Measurements from ENCODE around the gene PEX14.

Gene PEX14

DNA sequence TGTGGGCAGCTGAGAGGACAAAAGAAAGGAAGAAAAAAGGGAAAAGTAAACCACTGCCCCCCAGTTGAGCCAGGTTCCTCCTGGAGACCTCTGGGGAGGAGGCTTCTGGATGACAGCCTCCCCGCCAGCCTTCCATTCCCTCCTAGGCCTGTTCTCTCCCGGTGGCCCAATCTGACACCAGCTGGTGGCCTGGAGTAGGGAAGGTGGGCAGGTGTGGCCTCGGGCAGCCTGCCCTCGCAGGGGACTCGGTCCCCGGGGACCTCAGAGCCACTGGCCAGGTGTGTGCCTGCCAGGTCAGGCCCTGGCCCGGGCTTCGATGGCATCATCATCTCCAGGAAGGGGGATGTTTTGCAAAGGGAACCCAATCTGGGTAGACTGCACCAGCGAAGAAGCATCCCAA, 162.7 kb downstream of the PEX14 start:
- H3K4me3 ChIP-seq (ENCODE audit: low read length) = no peak overlapping the region
- DNase-seq (ENCODE audit: low read depth, low spot score) = no peak

DNA sequence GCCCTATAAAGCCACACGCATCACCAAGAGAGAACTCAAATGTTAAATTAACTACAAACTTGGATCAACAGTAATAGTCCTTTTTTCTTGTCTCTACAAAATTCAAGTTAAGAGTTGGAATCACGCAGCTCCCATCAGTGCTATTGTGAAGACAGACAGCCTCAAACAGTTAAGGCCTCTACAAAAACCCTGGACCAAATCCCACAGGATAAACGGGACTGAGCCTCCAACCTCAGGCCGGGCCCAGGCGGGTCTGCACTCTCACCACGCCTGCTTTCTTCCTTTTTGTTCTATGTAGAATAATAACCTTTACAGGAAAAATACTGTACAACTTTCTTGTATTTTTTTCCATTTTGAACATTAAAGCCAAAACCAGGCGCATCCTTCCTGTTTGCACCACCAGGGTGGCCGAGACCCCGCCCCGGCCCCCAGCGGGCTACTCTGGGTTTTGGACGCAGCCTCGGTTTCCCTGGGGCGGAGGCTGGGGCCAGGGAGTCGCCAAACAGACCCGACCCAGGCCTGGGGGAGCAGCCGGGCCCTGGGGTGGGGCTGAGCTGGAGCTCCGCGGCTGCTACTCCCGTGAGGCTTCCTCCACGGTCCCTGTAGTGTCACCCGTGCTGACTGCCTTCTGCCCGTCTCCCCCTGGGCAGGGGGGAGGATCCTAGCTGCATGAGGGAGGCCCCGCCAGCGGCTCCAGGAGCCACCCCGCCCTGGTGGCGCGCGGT, 163.2 kb downstream of the PEX14 start:
- no peak for DNase-seq (ENCODE audit: low read depth, low spot score)
- no peak overlapping the region for H3K4me3 ChIP-seq (ENCODE audit: low read length)

DNA sequence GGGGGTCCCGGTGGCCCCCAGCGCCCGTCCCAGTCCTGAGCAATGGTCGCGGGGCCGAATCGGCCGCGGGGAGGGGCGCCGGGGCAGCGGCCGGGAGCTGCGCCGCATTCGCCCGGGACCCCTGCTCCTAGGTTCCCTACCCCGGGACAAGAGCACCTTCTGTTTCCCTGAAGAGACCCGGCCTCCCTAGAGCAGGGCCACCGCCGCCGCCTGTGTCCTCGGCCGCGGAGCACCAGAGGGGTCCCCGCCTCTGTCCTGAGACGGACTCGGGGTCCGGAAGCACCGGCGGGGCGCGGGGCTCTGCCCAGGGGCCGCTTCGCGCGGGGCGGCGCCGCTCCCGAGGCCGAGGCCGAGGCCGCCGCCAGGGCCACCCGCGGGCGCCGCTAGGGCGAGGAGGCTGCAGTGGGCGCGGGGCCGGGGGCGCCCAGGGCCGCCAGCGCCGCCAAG, 163.8 kb downstream of the PEX14 start:
- DNase-seq (ENCODE audit: low read depth, low spot score) = no peak
- H3K4me3 ChIP-seq (ENCODE audit: low read length) = no peak overlapping the region

- DNase-seq (ENCODE audit: low read depth, low spot score) = no peak
- H3K4me3 ChIP-seq (ENCODE audit: low read length) = no peak overlapping the region
Measured at GRCh38 chr1:10639011-10639774, 164.4 kb downstream of the PEX14 start.

DNA sequence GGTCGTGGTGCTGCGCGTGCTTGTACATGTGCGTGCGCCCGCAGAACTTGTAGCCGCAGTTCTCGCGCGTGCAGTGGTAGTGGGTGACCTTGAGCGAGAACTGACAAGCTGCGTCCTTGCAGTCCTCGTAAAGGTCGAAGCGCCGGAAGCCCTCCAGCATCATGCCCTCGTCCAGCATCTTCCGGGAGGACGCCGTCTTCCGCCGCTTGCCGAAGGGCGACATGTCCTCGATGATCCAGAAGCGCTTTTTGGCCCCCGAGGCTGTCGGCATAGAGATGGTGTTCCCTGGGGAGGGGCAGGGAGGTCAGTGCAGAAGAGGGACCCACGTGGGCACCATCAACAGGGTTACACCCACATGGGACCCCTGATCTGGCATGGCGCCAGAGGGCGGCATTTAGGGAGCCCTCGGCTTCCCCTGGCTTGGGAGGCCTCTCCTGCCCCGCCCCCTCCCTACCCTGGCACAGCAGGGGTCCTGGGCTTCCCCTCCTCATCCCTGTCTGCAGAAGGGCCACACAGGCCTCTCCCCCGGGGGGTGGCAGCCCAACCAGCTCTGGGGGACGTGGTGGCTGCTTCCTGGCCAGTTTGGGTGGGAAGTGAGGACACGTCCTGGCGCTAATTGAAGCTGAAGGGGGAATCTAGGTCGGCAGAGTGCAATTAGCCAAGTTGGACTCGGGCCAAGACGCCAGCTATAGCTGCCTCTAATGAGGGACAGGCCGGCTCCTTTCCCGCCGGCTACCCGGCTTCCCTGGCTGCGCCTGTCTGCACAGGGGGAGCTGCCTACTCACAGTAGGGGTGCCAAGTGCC, 165.2 kb downstream of the PEX14 start:
- DNase-seq (ENCODE audit: low read depth, low spot score) = no peak
- H3K4me3 ChIP-seq (ENCODE audit: low read length) = no peak overlapping the region

DNA sequence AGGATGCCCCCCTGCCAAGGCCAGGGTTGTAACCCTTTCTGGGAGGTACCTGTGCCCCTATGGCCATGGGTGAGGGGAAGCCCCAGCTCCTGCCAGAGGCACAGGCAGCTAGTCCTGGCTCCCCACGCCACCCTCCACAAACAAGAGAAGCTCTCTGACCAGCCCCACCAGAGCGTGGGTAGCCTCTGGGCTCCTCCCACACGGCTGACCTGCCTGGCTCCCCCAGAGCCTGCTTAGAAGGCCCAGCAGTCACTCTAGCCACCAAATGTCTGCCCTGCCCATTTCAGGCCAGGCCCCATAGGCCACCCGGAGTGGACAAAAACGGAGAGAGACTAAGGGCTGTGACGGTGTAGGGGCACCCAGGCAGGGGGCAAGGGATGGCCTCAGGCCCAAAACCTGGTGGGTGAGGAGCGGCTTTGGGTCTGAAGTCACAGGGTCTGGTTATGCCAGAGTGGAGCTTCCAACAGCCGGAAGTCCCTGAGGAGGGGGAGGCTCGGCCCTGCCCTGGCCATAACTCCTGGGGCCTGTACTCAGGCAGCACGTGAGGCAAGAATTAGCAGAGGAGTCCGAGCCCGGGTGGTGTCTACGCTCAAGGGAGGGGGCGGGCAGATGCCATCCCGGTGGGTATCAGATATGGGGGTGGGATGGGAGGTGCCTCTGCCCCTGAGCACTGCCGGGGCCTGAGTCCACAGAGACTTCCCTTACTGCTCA, 166.2 kb downstream of the PEX14 start:
- H3K4me3 ChIP-seq (ENCODE audit: low read length) = no peak overlapping the region
- DNase-seq (ENCODE audit: low read depth, low spot score) = no peak

GRCh38 chr1:10641976-10642375, 167.2 kb downstream of the PEX14 start:
- no peak overlapping the region for H3K4me3 ChIP-seq (ENCODE audit: low read length)
- DNase-seq (ENCODE audit: low read depth, low spot score) = no peak

- DNase-seq (ENCODE audit: low read depth, low spot score) = no peak
Measured at GRCh38 chr1:10642403-10643080, 167.8 kb downstream of the PEX14 start.

GRCh38 chr1:10643607-10644306, 169.0 kb downstream of the PEX14 start:
- DNase-seq (ENCODE audit: low read depth, low spot score) = no peak
- H3K4me3 ChIP-seq (ENCODE audit: low read length) = no peak overlapping the region

More at GRCh38 chr1:10642403-10643080, 167.8 kb downstream of the PEX14 start:
- no peak overlapping the region for H3K4me3 ChIP-seq (ENCODE audit: low read length)

DNA sequence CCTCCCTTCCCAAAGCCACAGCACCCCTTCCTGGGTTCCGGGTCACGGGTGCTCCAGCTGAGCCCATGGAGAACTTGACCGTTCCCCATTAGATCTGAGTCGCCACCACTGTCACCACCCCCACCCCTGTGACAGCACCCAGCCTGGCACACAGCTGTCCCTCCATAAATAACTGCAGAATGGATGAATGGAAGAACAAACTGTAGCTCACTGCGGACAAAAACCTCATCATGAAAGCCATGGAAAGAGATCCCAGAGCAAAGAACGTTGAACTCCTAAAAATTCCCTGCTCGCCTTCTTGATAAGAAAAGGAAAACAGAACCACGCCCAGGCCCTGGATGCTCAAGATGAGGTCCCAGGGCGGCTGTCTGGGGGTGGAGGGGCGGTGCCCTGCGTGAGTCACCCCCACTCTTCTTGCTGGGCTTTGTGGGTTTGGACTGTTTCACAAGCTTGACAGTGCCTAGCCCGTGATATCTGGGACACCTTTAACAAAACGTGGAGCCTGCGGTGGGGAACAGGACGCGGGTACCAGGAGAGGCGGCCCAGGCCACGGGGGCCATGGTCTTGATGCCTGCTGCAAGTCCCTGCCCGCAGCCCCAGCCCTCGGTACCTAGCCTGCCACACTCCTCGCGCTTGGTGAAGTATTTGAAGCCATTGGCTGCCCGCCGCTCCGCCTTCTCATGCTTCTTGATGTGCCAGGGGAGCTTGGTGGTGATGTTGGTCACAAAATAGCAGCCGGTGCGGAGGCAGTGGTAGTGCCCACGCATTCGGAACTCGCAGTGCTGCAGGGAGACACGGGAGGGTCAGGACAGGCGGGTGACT, 169.8 kb downstream of the PEX14 start:
- no peak for DNase-seq (ENCODE audit: low read depth, low spot score)

DNA sequence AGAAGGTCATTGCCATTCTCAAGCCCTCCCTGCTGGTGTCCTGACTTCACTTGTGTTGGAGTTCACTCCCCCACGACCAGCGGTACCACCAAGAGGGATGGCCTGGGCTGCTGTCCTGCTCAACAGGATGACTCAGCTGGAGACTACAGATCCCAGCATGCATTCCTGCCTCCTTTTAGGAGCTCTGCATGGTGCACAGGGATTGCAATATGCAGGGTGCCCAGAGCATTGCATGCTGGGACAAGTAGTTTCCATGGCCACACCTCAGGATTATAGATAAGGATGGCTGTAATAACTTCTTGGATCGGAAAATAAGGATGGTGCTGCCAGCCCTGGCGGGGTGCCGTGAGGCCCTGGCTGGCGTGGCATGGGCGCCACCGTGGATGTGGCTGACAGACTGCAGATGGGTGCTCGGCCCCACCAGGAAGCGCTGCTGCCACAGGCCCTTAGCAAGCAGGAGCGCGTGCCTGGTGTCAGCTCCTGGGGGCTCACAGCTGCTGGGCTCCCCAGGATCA, 171.7 kb downstream of the PEX14 start:
- H3K4me3 ChIP-seq (ENCODE audit: low read length) = no peak overlapping the region
- DNase-seq (ENCODE audit: low read depth, low spot score) = no peak

More for the DNA sequence above, 169.8 kb downstream of the PEX14 start:
- H3K4me3 ChIP-seq (ENCODE audit: low read length) = no peak overlapping the region

DNA sequence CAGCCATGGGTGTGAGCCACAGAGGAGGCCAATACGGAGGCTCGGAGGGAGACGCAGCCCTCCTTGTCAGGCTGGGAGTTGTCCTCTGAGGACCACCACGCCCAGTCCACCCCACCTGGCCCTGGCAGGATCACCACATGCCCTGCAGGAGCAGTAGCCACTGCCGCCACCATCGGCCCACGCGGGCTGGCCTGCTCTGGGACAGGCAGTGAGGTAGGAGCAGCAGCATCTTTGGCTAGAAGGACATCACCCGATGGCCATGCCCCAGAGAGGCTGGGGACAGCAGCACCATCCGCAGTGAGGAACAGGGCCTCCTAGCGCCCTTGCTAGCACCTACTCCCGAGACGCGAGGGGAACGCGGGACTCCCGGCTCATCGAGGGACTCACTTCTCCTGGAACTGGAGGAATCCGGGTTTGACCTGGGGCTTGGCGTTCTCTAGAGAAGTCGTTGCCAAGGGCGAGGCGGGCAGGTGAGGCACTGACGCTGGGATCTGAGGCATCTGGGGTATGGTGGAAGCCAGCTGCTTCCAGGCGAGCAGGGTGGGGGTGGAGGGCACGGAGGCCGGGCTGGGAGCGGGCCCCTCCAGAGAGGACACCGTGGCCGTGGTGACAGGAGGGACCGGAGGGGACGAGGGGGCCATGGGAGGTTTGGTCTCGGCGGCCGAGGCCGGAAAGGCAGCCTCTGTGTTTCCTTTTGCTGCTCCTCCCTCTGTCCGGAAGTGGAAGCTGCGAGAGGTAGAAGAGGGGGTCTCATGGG, 172.8 kb downstream of the PEX14 start:
- H3K4me3 ChIP-seq (ENCODE audit: low read length) = no peak overlapping the region
- DNase-seq (ENCODE audit: low read depth, low spot score) = no peak

GRCh38 chr1:10648689-10649516, 174.2 kb downstream of the PEX14 start:
- no peak overlapping the region for H3K4me3 ChIP-seq (ENCODE audit: low read length)
- DNase-seq (ENCODE audit: low read depth, low spot score) = no peak

- no peak for DNase-seq (ENCODE audit: low read depth, low spot score)
- no peak overlapping the region for H3K4me3 ChIP-seq (ENCODE audit: low read length)
Measured at GRCh38 chr1:10649517-10650201, 174.9 kb downstream of the PEX14 start.
